Epidermal melanocyte (primary cell): Measurements from ENCODE around the gene WASL.
"Not testable (repeated sequence)": the region's sequence is repeated elsewhere in the genome, so short reads cannot be mapped to it uniquely, and the experiment has no call there.

ENCODE experiments used
- DNase-seq: peaks from one replicate; pipeline ENCODE4 v3.0.0; 2011; ENCODE audit warnings: low spot score; ENCODE audit not compliant: insufficient read length

The WASL gene

DNA sequence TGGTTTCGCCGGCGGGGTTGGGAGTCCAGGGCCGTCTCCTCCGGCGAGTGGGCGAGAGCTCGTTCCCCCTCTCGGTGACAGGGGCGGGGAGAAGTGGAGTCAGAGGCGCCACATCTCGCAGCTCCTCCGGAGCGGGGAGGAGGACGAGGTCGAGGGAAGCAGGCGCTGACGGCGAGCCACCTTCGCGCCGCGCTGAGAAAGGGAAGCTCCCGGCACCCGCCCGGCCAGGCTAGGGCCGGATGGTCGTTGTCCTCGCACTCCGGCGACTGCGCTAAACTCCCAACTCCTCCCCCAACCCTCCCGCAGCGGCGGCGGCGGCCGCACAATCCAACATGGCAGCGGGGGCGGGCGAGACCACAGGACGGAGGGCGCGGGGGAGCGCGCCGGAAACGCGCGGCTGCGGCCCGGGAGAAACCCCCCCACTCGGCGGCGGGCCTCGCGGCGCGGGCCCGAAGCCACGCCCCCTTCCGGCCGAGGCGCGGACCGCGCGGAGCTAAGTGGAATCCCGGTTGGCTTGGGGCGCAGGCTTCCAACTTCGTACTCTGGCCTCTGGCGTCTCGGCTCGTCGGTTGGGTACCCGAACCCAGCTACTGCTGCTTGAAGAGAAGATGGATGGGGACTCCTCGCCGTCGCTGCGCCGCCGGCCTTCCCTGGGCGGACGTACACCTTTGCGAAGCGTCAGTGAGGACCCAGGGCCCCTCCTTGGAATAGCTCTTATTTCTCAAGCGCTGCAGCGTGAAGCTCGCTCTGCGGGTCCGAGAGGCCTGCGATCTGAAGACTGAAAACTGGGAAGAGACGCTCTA is at the start of gene WASL:
Gene WASL, minus strand, starts transcription at position 270 of the 803 bp plus-strand sequence. Its CDS starts 269 bp downstream, at position 1.
- peak; percentile 75 for DNase-seq

DNA sequence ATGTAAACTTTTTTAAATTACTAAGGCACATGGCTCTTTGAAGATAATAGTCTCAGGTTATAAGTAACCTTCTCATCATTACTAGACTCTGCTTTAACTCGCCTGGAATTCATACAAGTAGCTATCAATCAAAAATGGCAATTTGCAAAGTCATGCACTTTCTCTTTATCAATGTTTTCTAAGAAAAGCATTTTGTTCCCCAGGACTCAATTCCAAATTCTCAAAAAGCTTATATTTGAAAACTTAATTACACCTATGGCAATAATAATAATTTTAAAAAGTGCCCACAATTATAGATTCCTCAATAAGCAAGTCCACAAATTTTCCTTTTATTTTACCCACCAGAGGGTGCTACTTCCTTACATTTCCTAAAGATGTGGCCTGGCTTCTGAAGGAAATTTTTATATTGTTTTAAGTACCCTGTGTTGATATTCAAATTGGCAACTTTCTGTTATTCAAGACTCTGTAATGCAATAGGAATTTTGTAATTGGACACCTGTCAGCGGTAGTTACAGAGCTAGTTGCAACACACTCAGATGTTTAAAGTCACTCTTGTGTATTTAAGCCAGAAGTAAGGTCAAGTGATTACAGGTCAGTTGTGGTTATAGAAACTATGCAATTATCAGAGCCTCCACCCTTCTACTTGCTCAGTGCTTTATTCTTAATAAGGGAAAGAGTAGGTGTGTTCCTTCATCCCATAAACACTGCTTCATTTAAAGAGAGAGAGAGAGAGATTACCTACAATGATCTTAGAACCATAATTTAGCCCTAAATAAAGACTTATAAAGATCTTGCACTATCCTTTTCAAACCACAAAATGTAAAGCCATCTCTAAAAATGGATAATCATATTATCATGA is 49.1 kb upstream of the WASL start:
- no peak for DNase-seq

DNA sequence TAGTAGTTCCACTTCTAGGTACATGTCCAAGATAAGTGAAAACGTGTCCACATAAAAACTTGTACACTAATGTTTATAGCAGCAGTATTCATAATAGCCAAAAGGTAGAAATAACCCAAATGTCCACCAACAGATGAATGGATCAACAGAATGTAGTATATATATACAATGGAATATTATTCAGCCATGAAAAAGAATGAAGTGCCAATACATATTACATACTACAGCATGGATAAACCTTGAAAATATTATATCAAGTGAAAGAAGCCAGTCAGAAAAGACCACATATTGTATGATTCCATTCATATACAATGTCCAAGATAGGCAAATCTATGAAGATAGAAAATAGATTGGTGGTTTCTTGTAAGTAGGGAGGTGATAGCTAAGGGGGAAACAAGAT is 47.8 kb upstream of the WASL start:
- no peak for DNase-seq

DNA sequence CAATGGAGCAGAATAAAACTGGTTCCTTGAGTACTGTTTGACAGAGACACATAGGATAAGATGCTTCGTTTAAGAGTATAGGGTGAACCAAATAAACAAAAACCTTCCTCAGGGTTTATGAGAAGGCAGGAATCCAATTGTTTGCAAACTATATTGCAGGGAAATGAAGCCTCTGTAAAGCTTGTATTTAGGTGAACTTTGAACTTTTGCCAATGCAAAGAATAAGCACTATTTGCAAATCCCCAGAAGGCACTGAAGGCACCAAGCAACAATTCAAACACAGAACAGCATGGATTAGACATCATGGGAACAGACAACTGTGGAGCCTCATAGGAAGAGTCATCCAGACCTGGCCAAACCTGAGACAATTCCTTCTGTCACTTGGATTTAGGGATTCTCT is 47.1 kb upstream of the WASL start:
- no peak for DNase-seq

DNA sequence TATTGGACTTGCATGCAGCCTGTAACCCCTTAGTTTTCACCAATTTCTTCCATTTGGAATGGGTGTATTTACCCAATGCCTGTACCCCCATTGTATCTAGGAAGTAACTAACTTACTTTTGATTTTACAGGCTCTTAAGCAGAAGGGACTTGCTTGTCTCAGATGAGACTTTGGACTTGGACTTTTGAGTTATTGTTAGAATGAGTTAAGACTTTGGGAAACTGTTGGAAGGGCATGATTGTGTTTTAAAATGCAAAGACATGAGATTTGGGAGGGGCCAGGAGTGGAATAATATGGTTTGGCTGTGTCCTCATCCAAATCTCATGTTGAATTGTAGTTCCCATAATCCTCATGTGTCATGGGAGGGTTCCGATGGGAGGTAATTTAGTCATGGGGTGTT is 46.3 kb upstream of the WASL start:
- DNase-seq, result not testable (repeated sequence)

DNA sequence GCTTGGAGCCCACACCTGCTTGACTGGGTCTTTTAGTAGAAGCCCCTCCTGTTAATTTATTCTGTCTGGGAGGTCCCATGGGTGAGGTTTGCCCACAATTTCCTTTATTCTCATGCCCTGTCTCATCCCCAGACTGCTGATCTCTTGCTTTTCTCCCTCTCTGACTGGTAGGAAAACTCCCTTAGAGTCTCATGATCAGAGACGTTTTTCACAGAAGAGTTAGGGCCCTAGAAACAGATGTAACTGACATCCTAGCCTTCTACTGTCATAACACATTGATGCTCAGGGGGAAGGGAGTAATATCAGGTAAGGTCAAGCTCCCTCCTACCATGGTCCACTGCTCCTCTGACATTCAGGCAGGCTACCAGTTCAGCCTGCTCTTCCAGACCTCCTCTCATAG is 43.7 kb upstream of the WASL start:
- DNase-seq, result no peak

DNA sequence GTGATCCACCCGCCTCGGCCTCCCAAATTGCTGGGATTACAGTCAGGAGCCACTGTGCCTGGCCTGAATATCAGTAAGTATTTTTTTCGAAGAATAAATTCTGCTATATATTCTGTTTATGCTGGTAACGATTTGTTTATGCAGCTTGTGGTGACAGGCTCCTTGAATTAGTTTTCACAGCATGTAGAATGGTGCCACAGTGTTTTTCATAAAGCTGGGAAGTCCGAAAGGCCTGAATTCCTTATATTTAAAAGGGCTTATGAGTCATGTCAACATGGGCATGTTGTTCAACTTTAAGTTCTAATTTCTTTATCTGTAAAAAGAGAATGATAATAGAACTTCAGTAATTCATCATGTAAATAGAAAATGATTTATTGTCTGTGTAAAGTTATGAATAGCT is 42.2 kb upstream of the WASL start:
- no peak for DNase-seq

DNA sequence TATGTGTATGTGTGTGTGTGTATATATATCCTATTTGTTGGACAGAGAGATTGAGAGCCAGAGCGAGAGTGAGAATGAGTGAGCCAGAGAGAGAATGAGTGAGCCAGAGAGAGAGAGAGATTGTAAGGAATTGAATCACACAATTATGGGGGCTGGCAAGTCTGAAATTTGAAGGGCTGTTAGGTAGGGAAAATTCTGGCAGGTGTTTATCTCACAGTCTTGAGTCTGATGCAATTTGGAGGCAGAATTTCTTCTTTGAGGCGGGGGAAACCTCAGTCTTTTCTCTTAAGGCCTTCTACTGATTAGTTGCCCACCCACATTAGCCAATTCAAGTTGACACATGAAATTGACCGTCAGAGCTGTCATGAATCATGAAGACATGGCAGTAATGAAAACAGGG is 41.0 kb upstream of the WASL start:
- no peak for DNase-seq

DNA sequence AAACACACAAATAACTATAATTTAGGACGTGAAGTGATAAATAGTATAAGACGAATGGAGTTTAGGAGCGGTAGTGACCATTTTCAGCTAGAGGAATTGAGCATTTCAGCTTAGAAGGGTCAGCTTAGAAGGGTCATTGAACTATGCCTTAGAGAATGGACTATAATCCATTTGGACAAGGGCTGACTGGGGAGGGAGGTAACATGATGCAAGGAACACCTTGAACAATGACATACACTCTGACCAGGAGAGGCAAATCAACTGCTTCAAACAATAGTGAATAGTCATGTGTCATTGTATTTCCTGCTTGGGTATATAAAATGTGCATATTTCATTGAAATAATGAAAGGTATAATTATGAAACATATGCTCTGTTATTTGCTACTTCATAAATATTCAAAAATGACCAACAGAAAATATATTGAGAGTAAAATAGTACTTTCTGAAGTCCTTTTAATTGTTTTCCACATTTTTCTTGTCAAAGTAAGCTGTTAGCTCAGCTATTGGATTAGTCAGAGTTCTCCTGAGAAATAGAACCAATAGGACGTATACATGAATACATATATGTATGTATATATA is 40.5 kb upstream of the WASL start:
- no peak for DNase-seq

DNA sequence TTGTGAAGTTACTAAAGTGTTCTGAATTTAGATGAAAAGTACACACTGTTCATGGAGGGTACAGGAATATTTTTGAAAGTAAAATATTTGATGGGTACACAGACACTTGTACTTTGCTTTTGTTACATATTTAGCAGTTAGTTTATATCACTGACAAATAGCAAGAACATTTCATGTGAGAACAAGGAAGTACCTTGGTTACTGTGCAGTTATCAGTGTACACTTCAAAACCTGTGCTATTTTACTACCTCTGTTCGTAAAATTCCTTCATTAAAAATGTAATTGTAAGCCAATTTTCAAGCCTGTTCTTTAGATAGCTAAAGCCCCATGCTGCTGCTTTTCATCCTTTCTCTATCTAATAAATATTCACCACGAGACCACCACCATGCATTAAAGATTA is 39.8 kb upstream of the WASL start:
- no peak for DNase-seq

DNA sequence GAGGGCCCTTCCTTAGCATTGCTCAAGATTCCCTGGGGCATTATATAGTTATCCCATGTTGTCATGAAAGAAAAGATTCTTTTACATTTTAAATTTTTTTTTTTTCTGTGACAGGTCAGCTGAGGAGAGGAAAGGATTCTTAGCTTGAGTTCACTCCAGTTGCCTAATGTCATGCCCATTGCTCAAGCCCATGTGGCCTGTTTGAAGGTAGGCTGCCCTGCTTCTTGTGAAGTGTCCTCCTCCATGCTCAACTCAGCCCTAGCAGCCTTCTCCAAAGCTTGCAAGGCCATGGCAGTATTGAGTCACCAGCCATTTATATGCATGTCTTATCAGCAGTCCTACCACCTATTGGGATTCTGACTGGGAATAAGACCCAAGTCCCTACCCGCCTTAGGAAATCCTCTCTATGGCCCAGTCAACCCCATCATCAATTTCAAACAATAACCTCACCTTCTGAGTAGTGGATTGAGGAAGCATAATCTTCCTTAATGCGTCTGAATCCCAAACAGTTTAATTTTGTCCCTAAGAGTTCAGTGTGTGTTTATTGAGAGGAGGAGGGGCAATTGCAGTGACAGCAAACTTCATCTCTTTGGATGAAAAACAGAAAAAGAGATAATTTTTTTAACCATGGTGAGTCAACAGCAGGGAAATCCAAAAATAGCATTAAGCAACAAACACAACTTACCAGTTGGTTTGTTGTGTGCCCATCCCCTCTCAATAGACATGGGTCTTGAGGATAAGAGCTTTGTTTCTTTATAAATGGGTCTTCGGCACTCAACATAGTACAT is 38.6 kb upstream of the WASL start:
- peak; percentile 53 for DNase-seq

DNA sequence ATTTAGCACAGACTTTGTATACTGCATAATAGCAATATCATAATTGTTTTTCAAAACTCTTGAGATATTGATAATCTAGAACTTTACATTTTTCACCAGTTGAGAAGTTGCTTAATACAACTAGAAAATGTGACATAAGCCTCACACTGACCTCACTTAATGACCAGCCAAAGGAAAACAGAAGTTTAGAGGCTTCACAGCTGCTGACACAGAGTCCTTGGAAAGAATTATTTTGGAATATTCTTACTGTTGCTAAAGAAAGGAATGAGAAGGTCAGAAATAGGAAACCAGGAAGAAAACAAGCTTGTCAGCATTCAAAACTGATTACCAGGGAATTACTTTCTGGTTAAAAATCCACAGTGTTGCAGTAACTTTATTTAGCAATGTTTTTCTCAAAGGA is 35.5 kb upstream of the WASL start:
- no peak for DNase-seq

DNA sequence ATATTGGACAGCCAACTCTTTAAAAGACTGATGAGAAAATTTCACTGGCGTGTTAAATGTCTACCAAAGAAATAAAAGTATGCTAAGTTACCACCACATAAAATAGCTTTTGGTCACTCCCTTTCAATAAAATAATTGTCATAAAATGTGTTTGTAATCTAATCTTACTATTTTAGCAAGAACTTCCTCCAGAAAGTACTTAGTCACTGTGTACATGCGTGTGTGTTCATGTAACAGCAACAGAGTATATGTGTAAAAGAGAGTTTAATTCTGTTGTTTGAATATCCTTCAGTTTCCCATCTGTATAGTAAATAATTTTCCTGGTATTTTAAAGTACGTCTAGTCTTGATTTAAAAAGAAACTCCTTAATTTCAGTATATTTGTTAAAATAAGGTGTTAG is 35.0 kb upstream of the WASL start:
- DNase-seq, result no peak

DNA sequence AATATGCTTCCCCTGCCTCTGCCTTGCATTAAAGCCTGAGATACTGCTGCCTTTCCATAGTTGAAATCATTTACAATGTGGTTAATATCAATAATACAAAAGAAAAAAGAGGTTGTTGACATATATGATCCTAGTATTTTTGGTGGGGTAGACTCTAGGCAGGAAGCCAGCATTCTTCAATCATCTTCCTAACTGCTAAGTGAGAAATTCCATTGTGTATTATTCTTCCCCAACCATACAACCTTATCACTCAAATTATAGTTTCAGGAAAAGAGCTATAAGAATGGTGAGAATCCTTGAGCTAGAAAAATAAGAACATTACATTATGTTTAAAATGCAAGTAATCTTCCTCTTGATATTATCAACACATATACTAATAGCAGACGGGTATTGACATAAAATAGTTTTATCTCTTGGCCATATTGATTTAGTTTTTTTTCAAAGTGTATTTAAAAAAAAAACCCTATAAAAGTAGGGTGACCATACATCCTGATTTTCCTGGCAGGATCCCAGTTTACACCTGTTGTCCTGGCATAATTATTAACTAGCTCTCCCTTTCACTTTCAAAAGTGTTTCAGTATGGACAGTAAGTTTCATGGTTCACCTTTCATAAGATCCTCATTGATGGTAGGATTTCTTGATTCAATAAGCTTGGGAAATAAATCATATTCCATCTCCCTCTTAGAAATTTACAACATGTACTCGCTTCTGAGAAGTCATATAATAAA is 33.4 kb upstream of the WASL start:
- no peak for DNase-seq

DNA sequence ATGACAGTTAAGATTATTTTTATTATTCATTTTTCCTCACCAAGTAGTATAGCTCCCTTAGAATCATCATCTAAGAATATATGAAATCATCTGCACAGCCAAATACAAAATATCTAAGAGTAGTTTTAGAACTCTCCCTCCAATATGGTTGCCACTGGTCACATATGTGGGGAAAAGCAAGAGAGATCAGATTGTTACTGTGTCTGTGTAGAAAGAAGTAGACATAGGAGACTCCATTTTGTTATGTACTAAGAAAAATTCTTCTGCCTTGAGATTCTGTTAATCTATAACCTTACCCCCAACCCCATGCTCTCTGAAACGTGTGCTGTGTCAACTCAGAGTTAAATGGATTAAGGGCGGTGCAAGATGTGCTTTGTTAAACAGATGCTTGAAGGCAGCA is 31.7 kb upstream of the WASL start:
- not testable (repeated sequence) for DNase-seq

DNA sequence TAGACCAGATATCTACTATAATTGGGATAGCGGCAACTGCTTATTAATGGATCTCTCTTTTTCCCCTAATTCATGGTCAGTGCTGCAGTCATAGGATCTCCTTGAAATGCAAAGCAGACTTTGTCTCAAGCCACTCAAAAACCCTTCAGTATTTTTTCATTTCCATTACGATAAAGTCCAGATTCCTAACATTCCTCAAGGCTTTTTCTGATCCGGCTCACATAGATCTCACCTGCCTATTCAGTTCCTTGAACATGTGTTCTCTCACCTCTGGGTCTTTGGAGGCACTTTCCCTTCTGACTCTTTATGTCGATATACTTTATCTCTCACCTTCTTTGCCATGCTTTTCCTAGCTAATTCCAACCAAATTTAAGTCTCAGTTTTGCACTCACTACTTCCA is 25.7 kb upstream of the WASL start:
- DNase-seq, result no peak

DNA sequence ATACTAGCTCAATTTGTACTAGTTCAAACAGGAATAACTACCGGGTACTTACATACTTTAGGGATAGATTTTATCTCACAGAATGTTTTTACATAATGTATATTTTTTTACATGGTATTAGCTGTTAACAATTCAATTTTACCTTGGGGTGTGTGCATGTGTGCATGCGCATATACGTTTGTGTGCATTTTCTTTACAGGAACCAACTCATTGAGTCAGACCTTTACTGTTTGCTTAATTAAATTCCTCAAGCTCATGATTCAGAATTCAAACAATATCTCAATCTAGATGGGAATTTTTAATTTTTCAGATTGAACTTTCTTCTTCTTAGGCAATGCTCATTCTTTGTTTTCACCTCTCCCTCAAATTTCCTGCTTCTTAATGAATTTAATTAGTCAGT is 24.7 kb upstream of the WASL start:
- DNase-seq, result no peak

DNA sequence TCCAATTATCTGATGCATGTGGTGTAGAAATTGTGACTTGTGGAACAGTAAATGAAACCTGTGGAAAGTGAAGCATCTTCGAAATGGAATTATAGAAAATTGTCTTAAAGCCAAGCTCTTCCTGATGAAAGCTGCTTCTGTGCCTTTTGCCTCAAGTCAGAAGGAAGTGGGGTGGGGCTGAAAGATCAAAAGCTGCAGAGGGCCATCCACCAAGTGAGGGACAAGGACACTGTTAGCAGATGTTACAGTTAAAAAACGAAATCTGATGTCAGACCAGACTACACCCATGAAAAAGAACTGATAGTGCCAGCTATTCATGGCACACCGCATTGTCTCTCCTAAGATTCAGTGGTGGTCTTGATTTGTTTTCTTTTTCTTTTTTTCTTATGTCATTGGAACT is 23.8 kb upstream of the WASL start:
- DNase-seq, result no peak

DNA sequence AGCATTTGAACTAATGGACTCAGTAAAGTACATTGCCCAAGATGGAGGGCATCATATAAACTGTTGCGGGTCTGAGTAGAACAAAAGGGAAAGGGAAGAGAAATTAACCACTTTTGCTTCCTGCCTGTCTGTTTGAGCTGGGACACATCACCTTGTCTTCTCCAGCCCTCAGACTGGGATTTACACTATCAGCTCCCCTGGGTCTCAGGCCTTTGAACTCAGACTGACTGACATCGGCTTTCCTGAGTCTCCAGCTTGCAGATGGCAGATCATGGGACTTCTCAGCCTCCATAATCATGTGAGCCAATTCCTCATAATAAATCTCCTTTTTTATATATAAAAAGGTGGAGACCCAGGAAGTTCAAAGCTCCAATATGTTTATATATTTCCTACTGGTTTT is 23.0 kb upstream of the WASL start:
- no peak for DNase-seq

DNA sequence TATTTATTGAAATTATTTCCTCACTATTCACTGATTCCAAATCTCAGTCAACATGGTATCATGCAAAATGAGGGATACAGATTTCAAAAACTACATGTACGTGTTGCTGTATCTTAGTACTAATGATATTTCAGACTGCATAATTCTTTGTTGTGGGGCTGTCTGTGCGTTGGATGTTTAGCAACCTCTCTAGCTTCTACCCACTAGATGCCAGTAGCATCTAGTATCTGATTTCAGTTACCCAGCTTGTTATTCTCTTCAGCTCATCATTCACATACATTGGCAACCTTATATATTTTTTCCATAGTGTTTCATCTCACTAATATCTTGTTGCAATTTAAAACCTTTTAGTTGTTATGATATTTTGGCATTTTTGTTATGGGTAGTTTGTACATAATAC is 22.5 kb upstream of the WASL start:
- no peak for DNase-seq

DNA sequence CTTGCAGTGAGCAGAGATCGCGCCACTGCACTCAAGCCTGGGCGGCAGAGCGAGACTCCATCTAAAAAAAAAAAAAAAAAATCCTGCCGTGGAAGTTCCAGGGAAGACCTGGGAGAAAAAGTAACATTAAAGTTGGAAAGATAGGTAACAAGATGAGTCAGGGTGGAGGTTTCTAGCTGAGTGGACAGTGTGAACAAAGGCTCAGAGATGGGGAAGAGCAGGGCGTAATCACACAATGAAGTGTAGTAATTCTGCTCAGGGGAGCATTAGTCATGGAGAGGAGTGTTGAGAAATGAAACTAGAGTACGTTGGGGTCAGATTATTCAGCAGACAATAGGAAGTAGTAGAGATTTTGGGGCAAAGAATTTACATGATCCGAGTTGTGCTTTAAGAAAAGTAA is 21.6 kb upstream of the WASL start:
- DNase-seq, result no peak
